ENCODE measurements around the gene EIF4A3.

GRCh38 chr17:80110927-80111701, 35.8 kb downstream of the EIF4A3 start:
- TF ChIP-seq CTCF (IDR thresholded peaks at IDR 0.05) (no peak), POLR2AphosphoS5 (IDR thresholded peaks at IDR 0.05; ENCODE audit: low read depth, low read length) (no peak), SIN3A (IDR thresholded peaks at IDR 0.05; ENCODE audit: borderline replicate concordance, insufficient read depth, low read depth, low read length) (no peak), TCF7L2 (IDR thresholded peaks at IDR 0.05; ENCODE audit: low read depth, low read length) (no peak)
- TF ChIP-seq, protein P1, sequence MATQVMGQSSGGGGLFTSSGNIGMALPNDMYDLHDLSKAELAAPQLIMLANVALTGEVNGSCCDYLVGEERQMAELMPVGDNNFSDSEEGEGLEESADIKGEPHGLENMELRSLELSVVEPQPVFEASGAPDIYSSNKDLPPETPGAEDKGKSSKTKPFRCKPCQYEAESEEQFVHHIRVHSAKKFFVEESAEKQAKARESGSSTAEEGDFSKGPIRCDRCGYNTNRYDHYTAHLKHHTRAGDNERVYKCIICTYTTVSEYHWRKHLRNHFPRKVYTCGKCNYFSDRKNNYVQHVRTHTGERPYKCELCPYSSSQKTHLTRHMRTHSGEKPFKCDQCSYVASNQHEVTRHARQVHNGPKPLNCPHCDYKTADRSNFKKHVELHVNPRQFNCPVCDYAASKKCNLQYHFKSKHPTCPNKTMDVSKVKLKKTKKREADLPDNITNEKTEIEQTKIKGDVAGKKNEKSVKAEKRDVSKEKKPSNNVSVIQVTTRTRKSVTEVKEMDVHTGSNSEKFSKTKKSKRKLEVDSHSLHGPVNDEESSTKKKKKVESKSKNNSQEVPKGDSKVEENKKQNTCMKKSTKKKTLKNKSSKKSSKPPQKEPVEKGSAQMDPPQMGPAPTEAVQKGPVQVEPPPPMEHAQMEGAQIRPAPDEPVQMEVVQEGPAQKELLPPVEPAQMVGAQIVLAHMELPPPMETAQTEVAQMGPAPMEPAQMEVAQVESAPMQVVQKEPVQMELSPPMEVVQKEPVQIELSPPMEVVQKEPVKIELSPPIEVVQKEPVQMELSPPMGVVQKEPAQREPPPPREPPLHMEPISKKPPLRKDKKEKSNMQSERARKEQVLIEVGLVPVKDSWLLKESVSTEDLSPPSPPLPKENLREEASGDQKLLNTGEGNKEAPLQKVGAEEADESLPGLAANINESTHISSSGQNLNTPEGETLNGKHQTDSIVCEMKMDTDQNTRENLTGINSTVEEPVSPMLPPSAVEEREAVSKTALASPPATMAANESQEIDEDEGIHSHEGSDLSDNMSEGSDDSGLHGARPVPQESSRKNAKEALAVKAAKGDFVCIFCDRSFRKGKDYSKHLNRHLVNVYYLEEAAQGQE (IDR thresholded peaks at IDR 0.05; ENCODE audit: insufficient read depth in 1 of 2, low read depth in 2 of 2, low read length in 1 of 2): no peak

Measured in Panc1 (cell line).